Left hindlimb (tissue), 1 donor: Measurements from ENCODE around the gene HAGH.

Source experiments
- DNase-seq: peaks from one replicate; pipeline ENCODE4 v3.0.0-alpha.2; 2018

HAGH gene

DNA sequence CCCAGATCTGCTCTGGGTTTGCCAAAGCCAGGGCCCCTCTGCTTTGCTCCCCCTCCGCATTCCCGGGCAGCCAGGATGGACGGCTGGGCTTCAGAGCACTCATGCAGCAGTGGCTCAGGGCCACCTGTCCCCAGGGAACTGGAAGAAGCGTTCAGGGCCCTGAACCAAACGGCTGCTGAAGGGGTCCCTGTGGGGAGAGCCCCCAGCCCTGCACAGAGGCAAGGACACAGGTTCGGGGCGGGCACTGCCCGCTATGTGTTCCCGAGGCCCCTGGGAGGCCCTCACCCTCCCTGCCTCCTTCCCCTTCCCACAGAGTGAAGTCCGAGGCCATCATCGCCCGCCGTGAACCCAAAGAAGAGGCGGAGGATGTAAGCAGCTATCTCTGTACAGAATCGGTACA is 65.7 kb downstream of the HAGH start:
- no peak for DNase-seq

DNA sequence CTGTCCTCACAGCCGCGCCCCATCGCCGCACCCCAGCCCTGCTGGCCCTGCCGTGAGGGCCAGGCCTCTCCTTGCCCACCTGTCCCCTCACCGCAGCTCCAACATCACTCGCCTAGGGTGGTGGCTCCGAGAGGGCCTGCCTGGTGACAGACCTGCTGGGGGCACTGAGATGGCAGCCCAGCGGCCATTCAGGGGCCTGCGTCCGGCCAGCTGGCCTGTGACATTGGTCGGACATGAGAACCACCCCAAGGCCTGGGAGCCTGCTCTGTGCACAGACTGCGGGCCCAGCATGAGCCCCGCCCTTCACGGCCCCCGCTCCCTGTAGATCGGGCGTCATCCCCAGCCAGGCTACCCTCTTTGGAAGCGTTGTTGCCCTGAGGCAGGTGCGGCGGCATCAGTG is 67.1 kb downstream of the HAGH start:
- DNase-seq = no peak

DNA sequence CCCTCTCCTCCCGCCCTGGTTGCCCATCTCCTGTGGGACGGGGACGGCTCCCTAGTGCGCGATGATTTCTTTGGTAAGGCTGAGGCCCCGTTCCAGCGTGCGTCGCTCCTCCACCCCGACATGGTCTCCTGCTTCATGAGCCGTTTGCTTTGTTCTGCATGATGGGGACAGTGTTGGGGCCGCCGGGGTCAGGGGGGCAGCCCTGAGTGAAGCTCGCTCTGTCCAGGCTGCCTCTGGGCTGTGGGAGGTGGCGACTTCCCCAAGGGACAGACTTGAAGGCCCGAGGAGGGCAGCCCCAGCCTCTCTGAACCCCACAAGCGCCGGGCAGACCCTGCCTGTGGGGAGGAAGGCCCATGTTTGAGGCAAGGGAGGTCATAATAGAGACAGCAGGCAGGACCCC is 67.7 kb downstream of the HAGH start:
- DNase-seq = no peak

DNA sequence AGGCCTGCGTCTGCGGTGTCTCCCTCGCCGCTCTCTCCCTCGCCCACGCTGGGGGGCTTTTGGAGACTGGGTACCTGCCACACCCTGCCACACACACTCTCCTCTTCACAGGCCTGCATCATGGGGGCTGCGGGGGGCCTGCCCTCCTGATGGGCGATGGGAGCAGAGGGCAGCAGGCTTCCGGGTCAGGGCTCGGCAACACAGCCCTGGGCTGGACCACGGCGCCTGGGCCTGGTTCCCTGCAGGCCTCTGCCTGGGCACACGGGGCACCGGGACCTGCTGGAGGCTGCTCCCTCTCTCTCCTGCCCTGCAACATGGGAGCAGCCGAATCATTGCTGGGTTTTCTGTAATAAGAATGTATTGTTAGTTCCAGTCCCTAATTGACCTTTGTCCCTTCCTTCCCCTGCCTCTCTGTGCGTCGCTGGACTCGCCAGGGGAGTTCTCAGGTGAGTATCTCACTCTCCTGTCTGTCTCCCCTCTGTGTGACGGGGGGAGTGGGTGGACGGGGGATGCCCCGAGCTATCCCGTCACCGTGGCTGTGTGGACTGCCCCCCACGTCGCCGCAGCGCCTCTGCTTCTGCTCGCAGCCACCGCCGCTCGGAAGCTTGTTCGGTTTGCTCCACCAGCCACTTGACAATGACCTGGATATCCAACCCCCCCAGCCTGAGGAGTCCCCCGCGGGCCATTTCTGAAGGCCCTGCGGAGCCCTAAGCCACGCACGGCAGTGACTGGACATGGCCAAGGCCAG is 68.7 kb downstream of the HAGH start:
- DNase-seq = no peak
